T-helper 2 cell treated with Interferon-gamma antibody and Interleukin-4, amounts not matched to agents 5 μg/mL and 100 μg/mL, for 36 hours (primary cell): ENCODE results near the gene METTL8.
A peak's percentile ranks its signal among the peaks of the same experiment; 100 is the strongest.

Source experiments
- DNase-seq: peaks from one replicate; pipeline ENCODE4 v3.0.0; 2021; ENCODE audit warnings: low spot score
- H3K27ac Mint-ChIP-seq: one replicate; pipeline ENCODE4 v1.8.0; 2021; ENCODE audit warnings: mild to moderate bottlenecking, mixed read lengths
- H3K27me3 Mint-ChIP-seq: one replicate; pipeline ENCODE4 v1.8.0; 2021; ENCODE audit warnings: low read depth, mixed read lengths
- H3K36me3 Mint-ChIP-seq: one replicate; pipeline ENCODE4 v1.8.0; 2021; ENCODE audit warnings: low read depth, mixed read lengths
- H3K4me1 Mint-ChIP-seq: one replicate; pipeline ENCODE4 v1.8.0; 2021; ENCODE audit warnings: low read depth, mixed read lengths
- H3K4me3 Mint-ChIP-seq: one replicate; pipeline ENCODE4 v1.8.0; 2022; ENCODE audit warnings: mild to moderate bottlenecking, moderate library complexity, mixed read lengths
- H3K9me3 Mint-ChIP-seq: one replicate; pipeline ENCODE4 v1.8.0; 2021; ENCODE audit warnings: mixed read lengths

METTL8 gene, protein sequence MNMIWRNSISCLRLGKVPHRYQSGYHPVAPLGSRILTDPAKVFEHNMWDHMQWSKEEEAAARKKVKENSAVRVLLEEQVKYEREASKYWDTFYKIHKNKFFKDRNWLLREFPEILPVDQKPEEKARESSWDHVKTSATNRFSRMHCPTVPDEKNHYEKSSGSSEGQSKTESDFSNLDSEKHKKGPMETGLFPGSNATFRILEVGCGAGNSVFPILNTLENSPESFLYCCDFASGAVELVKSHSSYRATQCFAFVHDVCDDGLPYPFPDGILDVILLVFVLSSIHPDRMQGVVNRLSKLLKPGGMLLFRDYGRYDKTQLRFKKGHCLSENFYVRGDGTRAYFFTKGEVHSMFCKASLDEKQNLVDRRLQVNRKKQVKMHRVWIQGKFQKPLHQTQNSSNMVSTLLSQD

GRCh38 chr2:171433763-171434012, at the start of gene METTL8:
METTL8 (minus strand) TSS chr2:171433990; CDS start chr2:171392185, 41,805 bp downstream.
- peak within 1 kb of the TSS; percentile 96 for H3K27ac Mint-ChIP-seq
- H3K4me3 Mint-ChIP-seq, result peak within 1 kb of the TSS; percentile 93
- DNase-seq, result no peak
- H3K4me1 Mint-ChIP-seq, result peaks cover 29% of the 10 kb centered on the region
- H3K36me3 Mint-ChIP-seq, result peaks cover 52% of the 10 kb centered on the region
- H3K9me3 Mint-ChIP-seq, result peaks cover 5% of the 10 kb centered on the region
- no peaks in the 10 kb centered on the region for H3K27me3 Mint-ChIP-seq

- Mint-ChIP-seq H3K4me1 (peaks cover 13% of the 10 kb centered on the region), H3K9me3 (no peaks in the 10 kb centered on the region), H3K36me3 (peaks cover 14% of the 10 kb centered on the region), H3K4me3 (no peak overlapping the region), H3K27ac (no peak overlapping the region), H3K27me3 (no peaks in the 10 kb centered on the region)
- DNase-seq, result no peak
Observed at GRCh38 chr2:171482877-171483276, 49.1 kb upstream of the METTL8 start.

DNA sequence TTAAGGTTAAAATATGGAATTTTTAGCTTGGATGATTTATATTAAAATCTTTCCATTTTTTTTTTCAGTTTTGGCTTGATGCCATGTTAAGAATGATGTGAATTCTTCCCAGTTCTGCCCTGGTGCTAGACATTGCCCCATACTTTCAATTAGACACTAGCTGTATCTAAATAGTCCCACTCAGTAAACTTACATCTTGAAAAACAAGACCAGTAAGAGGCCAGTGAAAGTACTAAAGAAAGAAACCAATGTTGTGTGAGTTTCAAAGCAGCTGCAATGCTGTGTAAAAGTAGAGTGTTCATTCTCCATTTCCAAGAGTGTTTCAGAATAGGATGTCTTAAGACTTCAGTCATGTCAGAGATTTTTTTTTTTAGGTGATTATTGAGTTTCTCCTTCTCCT, 48.5 kb upstream of the METTL8 start:
- H3K4me1 Mint-ChIP-seq, result peaks cover 13% of the 10 kb centered on the region
- peaks cover 13% of the 10 kb centered on the region for H3K36me3 Mint-ChIP-seq
- H3K9me3 Mint-ChIP-seq, result no peaks in the 10 kb centered on the region
- no peak overlapping the region for H3K4me3 Mint-ChIP-seq
- DNase-seq, result no peak
- H3K27ac Mint-ChIP-seq, result no peak overlapping the region
- H3K27me3 Mint-ChIP-seq, result no peaks in the 10 kb centered on the region

GRCh38 chr2:171480908-171481307, 47.1 kb upstream of the METTL8 start:
- H3K36me3 Mint-ChIP-seq, result peaks cover 13% of the 10 kb centered on the region
- no peak for DNase-seq
- H3K27ac Mint-ChIP-seq, result no peak overlapping the region
- H3K4me1 Mint-ChIP-seq, result peaks cover 13% of the 10 kb centered on the region
- no peak overlapping the region for H3K4me3 Mint-ChIP-seq
- no peaks in the 10 kb centered on the region for H3K9me3 Mint-ChIP-seq
- no peaks in the 10 kb centered on the region for H3K27me3 Mint-ChIP-seq

DNA sequence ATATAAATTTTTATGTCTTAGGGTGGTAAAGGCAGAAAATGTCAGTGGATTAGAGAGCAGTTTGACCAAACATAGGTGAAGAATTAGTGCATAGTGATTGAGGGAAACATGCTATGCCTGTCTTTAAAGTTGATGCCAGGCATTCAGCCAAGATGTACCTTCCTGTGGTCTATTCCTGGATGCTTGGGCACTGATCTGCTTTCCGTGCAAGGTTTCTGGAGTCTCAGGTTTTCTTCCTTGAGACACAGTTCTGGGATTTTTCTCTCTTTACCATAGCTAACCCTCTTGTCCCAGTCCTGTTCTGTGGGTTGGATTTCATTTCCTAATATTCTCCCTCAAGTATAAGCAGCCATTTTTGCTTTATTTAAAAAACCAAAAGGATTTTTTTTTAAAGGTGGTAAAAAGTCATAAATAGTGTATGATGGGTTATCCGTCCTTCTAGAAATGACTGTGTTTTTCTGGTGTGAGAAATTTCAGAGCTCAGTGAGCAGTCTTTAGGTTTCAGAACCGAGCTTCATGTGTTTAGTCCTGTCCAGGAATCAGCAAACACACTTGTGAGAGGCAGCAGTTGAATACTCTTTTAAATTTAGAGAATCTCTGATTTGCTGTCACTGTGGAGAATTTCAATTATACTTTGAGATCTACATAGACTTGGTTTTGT, 45.5 kb upstream of the METTL8 start:
- DNase-seq, result no peak
- Mint-ChIP-seq H3K27me3 (no peaks in the 10 kb centered on the region), H3K9me3 (no peaks in the 10 kb centered on the region), H3K4me1 (peaks cover 4% of the 10 kb centered on the region), H3K27ac (no peak overlapping the region), H3K36me3 (peaks cover 18% of the 10 kb centered on the region), H3K4me3 (no peak overlapping the region)

GRCh38 chr2:171478345-171478744, 44.6 kb upstream of the METTL8 start:
- no peak for DNase-seq
- Mint-ChIP-seq H3K36me3 (peaks cover 18% of the 10 kb centered on the region), H3K4me1 (peaks cover 4% of the 10 kb centered on the region), H3K9me3 (no peaks in the 10 kb centered on the region), H3K27ac (no peak overlapping the region), H3K4me3 (no peak overlapping the region), H3K27me3 (no peaks in the 10 kb centered on the region)

DNA sequence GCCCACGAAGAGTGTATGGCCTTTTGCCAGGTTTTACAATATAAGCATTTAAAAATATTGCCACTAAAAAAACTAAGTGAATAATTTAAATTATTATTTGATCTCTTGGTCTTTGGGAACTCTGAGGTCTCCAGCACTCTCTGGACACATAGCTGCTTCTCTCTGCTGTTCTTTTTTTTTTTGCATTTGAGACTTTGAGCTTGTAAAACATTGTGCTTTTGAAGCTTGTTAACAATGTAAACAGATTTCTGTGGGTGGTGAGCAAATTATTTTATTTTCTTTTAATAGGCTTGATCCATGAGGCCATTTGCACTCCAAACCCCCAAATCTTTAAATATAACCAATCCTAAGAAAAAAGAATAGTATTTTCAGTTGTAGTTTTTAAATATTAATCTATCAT, 42.2 kb upstream of the METTL8 start:
- Mint-ChIP-seq H3K9me3 (no peaks in the 10 kb centered on the region), H3K4me1 (peaks cover 2% of the 10 kb centered on the region), H3K36me3 (peaks cover 18% of the 10 kb centered on the region), H3K4me3 (no peak overlapping the region), H3K27me3 (no peaks in the 10 kb centered on the region), H3K27ac (no peak overlapping the region)
- no peak for DNase-seq

DNA sequence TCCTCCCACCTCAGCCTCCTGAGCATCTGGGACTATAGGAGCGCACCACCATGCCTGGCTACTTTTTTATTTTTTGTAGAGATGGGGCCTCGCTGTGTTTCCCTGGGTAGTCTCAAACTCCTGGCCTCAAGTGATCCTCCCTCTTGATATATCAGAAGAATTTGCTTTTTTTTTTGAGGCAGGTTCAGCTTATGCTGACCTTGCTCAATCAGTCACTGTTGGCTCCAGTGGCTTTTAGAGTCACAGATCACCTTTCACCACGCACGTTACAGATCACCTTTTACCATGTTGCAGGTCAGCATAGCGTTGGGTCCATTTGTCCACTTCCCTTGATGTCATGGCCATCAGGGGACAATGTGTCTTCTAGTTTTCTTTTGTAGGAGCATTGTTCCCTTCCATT, 36.3 kb upstream of the METTL8 start:
- peaks cover 31% of the 10 kb centered on the region for H3K36me3 Mint-ChIP-seq
- no peaks in the 10 kb centered on the region for H3K27me3 Mint-ChIP-seq
- H3K4me3 Mint-ChIP-seq, result no peak overlapping the region
- H3K9me3 Mint-ChIP-seq, result no peaks in the 10 kb centered on the region
- no peak overlapping the region for H3K27ac Mint-ChIP-seq
- DNase-seq, result no peak
- no peaks in the 10 kb centered on the region for H3K4me1 Mint-ChIP-seq

GRCh38 chr2:171469176-171469575, 35.4 kb upstream of the METTL8 start:
- Mint-ChIP-seq H3K4me3 (no peak overlapping the region), H3K27me3 (no peaks in the 10 kb centered on the region), H3K36me3 (peaks cover 27% of the 10 kb centered on the region), H3K9me3 (no peaks in the 10 kb centered on the region), H3K27ac (no peak overlapping the region), H3K4me1 (no peaks in the 10 kb centered on the region)
- no peak for DNase-seq

GRCh38 chr2:171460537-171460936, 26.7 kb upstream of the METTL8 start:
- Mint-ChIP-seq H3K4me3 (no peak overlapping the region), H3K36me3 (peaks cover 42% of the 10 kb centered on the region), H3K9me3 (peaks cover 11% of the 10 kb centered on the region), H3K27me3 (no peaks in the 10 kb centered on the region), H3K4me1 (no peaks in the 10 kb centered on the region), H3K27ac (no peak overlapping the region)
- no peak for DNase-seq

DNA sequence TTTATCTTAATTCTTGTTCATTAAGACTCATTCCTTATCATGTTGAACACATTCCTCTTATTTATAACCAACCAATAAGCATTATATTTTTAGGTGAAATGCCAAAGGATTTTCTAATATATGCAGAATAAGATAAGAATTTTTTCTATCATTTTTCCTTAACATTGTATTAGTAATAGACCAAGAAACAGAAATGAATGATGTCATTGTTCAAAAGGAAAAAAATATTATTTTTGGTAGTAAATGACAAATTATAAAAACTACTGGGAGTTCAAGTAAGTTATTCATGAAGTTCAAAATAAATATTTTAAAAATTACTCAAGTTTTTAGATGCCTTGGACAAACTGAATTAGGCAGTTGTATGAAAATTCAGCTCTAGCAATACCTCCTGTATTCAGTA, 25.7 kb upstream of the METTL8 start:
- Mint-ChIP-seq H3K36me3 (peaks cover 48% of the 10 kb centered on the region), H3K27me3 (no peaks in the 10 kb centered on the region), H3K27ac (no peak overlapping the region), H3K4me3 (no peak overlapping the region), H3K9me3 (peaks cover 13% of the 10 kb centered on the region), H3K4me1 (no peaks in the 10 kb centered on the region)
- no peak for DNase-seq

GRCh38 chr2:171452773-171453172, 19.0 kb upstream of the METTL8 start:
- Mint-ChIP-seq H3K36me3 (peaks cover 41% of the 10 kb centered on the region), H3K27me3 (no peaks in the 10 kb centered on the region), H3K9me3 (peaks cover 13% of the 10 kb centered on the region), H3K4me1 (no peaks in the 10 kb centered on the region), H3K4me3 (no peak overlapping the region), H3K27ac (no peak overlapping the region)
- DNase-seq, result no peak

DNA sequence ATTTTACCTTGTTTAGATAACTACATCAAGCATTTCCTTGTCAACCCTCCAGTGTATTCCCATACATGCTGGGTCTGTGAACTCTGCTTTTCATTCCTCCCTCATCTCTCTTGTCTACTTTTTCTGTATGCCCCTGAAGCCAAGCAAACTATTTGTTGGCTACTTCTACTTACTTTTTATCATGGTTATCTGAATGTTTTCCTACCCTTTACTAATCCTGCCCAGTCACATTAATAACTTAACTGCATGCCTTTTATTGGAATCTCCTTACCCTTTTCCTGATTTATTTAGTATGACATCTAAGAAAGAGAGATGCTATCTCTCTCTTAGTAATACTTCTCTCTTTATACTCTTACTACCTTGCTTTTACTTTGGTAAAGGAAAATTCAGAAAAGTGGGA, 17.3 kb upstream of the METTL8 start:
- Mint-ChIP-seq H3K27ac (no peak overlapping the region), H3K27me3 (no peaks in the 10 kb centered on the region)

DNA sequence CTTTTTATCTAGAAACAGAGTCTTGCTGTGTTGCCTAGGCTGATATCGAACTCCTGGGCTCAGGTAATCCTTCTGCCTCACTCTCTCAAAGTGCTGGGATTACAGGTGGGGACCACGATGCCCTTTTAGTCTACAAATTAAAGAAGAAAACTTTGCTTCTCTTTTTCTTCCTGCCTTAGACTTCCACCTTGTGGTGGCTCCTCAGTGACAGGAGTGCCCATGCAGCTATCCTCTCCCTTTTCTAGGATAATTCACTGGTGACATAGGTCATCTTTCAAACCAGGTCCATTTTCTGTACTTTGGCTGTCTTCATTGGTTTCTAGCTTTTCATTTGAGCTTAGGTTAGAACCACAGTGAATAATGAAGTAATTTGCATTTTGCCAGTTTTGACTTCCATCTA, 13.9 kb upstream of the METTL8 start:
- H3K4me3 Mint-ChIP-seq, result no peak overlapping the region
- H3K27ac Mint-ChIP-seq, result no peak overlapping the region
- DNase-seq, result no peak
- H3K9me3 Mint-ChIP-seq, result no peaks in the 10 kb centered on the region
- H3K27me3 Mint-ChIP-seq, result no peaks in the 10 kb centered on the region
- no peaks in the 10 kb centered on the region for H3K4me1 Mint-ChIP-seq
- peaks cover 24% of the 10 kb centered on the region for H3K36me3 Mint-ChIP-seq

More for the DNA sequence above, 17.3 kb upstream of the METTL8 start:
- no peak for DNase-seq
- H3K9me3 Mint-ChIP-seq, result peaks cover 7% of the 10 kb centered on the region
- H3K4me1 Mint-ChIP-seq, result no peaks in the 10 kb centered on the region
- peaks cover 29% of the 10 kb centered on the region for H3K36me3 Mint-ChIP-seq
- no peak overlapping the region for H3K4me3 Mint-ChIP-seq

DNA sequence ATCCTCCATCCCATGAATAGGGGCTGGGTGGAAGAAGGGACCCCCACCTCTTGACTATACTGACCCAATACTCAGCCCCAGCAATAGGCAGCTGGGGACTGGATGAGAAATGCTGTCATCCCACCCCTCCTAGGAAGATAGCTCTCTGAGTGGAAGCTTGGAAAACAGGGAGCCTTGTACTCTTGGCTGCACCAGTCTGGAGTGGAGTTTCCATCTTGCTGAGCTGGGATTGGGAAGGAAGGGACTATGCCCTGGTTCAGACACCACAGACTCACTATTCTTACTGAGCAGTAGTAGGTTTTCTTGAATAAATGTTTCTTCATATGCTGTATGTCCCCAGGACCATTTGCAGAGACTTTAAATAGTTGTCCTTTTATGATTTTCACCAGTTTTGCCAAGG, 7.7 kb upstream of the METTL8 start:
- Mint-ChIP-seq H3K4me1 (no peaks in the 10 kb centered on the region), H3K4me3 (no peak overlapping the region), H3K27ac (no peak overlapping the region), H3K9me3 (no peaks in the 10 kb centered on the region), H3K36me3 (peaks cover 47% of the 10 kb centered on the region), H3K27me3 (no peaks in the 10 kb centered on the region)
- no peak for DNase-seq
